ENCODE measurements around the gene POU2F2. TPM values are rescaled to one million over a fixed set of nuclear protein-coding genes. Genes with fewer than 3 reads are reported as not detected.

POU2F2 gene
- total RNA-seq, 1 experiment from 2014 or later, result 0.89 TPM

DNA sequence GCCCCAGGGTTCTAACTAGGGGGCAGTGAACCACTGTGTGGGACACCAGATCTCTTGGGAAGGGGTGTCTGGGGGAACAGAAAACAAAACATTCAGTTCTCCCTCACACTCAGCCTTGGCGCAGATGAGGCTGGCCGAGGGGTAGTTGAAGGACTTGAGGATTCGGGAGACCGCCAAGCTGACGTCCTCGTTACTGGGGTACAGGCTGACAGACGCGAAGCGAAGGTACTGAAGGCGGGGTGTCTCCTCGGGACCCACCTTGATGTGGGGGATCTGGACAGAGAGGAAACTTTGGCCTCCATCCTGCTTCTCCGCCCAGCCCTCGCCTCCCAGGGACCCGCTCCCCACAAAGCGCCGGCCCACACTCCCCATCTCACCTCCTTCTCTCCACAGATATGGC lies 69.9 kb downstream of the POU2F2 start:
- Histone ChIP-seq H3K4me2 (ENCODE audit: low read length) (0 out of 2 replicates have a peak overlapping the region, but pooled peaks have one; percentile 7), H3K27me3 (ENCODE audit: insufficient read depth, low read length) (peaks cover 12% of the 10 kb centered on the region; the same call in 1 of the 2 replicates), H3K4me1 (ENCODE audit: control insufficient read depth in 1 of 2, insufficient read depth in 2 of 2, low read length in 2 of 2) (peaks cover 0 to 8% of the 10 kb centered on the region in 2 experiments; a peak in 2 of 4 replicates), H3K27ac (ENCODE audit: low read depth, low read length) (no peak overlapping the region), H4K20me1 (ENCODE audit: insufficient read depth) (no peaks in the 10 kb centered on the region), H3K9me2 (ENCODE audit: insufficient read depth) (no peaks in the 10 kb centered on the region; the same call in 1 of the 2 replicates), H3K4me3 (replicated peaks in 1 of 2; ENCODE audit: low read depth in 1 of 2, low read length in 2 of 2) (no peak overlapping the region), H2AFZ (ENCODE audit: low read depth, low read length, poor library complexity, severe bottlenecking) (no peak overlapping the region), H3K79me2 (ENCODE audit: insufficient read depth, low read length) (no peaks in the 10 kb centered on the region), H3K36me3 (ENCODE audit: control insufficient read depth in 1 of 2, insufficient read depth in 2 of 2, low read length in 2 of 2) (no peaks in the 10 kb centered on the region), H3K9me3 (ENCODE audit: control insufficient read depth in 1 of 2, insufficient read depth in 1 of 2, low read depth in 1 of 2, low read length in 2 of 2) (no peaks in the 10 kb centered on the region), H3K9ac (ENCODE audit: low read length) (no peak overlapping the region)
- intact Hi-C loops (cut with micrococcal nuclease), result no loop called here
- POLR2A ChIA-PET, result no interaction called here
- CTCF ChIA-PET, result no interaction called here
- no peak for DNase-seq (ENCODE audit: low read depth, low spot score)
- no TSS peak for BruUV-seq (replicated peaks)
- RAD21 ChIA-PET (ENCODE audit: low non-redundant PET in 1 of 2, low total read pairs in 2 of 2, uncharacterized antibody in 2 of 2, unreplicated experiment in 2 of 2), result no interaction called here
- TF ChIP-seq ZNF274 (IDR thresholded peaks at IDR 0.05; ENCODE audit: low read depth, low read length) (no peak), CBX3 (IDR thresholded peaks at IDR 0.05; ENCODE audit: low read depth) (no peak), RAD21 (IDR thresholded peaks at IDR 0.05; ENCODE audit: low read depth) (no peak), POLR2AphosphoS5 (IDR thresholded peaks at IDR 0.05; ENCODE audit: low read depth, low read length) (no peak), SIN3A (IDR thresholded peaks at IDR 0.05; ENCODE audit: low read depth) (no peak), FOSL1 (IDR thresholded peaks at IDR 0.05; ENCODE audit: low read depth) (no peak), EZH2phosphoT487 (IDR thresholded peaks at IDR 0.05; ENCODE audit: borderline replicate concordance) (no peak), EZH2 (IDR thresholded peaks at IDR 0.05) (no peak), CEBPB (IDR thresholded peaks at IDR 0.05; ENCODE audit: low read depth) (no peak), YY1 (IDR thresholded peaks at IDR 0.05; ENCODE audit: extremely low read depth, insufficient replicate concordance, low read depth, low read length) (no peak), TCF7L2 (IDR thresholded peaks at IDR 0.05; ENCODE audit: borderline replicate concordance, extremely low read depth, insufficient read depth, insufficient read length) (no peak)
- TF ChIP-seq, protein P1, sequence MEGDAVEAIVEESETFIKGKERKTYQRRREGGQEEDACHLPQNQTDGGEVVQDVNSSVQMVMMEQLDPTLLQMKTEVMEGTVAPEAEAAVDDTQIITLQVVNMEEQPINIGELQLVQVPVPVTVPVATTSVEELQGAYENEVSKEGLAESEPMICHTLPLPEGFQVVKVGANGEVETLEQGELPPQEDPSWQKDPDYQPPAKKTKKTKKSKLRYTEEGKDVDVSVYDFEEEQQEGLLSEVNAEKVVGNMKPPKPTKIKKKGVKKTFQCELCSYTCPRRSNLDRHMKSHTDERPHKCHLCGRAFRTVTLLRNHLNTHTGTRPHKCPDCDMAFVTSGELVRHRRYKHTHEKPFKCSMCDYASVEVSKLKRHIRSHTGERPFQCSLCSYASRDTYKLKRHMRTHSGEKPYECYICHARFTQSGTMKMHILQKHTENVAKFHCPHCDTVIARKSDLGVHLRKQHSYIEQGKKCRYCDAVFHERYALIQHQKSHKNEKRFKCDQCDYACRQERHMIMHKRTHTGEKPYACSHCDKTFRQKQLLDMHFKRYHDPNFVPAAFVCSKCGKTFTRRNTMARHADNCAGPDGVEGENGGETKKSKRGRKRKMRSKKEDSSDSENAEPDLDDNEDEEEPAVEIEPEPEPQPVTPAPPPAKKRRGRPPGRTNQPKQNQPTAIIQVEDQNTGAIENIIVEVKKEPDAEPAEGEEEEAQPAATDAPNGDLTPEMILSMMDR (IDR thresholded peaks at IDR 0.05 in 2 of 3, conservative IDR thresholded peaks at IDR 0.05 in 1 of 3; ENCODE audit: borderline replicate concordance in 1 of 3, insufficient read depth in 1 of 3, low read depth in 2 of 3, low read length in 2 of 3), result no peak
- TF ChIP-seq, protein P2, sequence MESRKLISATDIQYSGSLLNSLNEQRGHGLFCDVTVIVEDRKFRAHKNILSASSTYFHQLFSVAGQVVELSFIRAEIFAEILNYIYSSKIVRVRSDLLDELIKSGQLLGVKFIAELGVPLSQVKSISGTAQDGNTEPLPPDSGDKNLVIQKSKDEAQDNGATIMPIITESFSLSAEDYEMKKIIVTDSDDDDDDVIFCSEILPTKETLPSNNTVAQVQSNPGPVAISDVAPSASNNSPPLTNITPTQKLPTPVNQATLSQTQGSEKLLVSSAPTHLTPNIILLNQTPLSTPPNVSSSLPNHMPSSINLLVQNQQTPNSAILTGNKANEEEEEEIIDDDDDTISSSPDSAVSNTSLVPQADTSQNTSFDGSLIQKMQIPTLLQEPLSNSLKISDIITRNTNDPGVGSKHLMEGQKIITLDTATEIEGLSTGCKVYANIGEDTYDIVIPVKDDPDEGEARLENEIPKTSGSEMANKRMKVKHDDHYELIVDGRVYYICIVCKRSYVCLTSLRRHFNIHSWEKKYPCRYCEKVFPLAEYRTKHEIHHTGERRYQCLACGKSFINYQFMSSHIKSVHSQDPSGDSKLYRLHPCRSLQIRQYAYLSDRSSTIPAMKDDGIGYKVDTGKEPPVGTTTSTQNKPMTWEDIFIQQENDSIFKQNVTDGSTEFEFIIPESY (IDR thresholded peaks at IDR 0.05; ENCODE audit: extremely low read depth, insufficient replicate concordance, low read length), result no peak
- ATAC-seq, result no peak
